ENCODE measurements around the gene EEF2KMT. TPM values are rescaled to one million over a fixed set of nuclear protein-coding genes. Genes with fewer than 3 reads are reported as not detected.

EEF2KMT gene
- total and polyA plus RNA-seq, 2 of the 13 experiments (the other 11 are each of a cell fraction or from before 2014, with no cell fraction given), result 10.7 to 26.9 TPM

GRCh38 chr16:5071681-5072333 is 25.8 kb downstream of the EEF2KMT start, which contains the start of gene ALG1 (continued):
- TF ChIP-seq ZNF224 (CRISPR knock-in tag; IDR thresholded peaks at IDR 0.05) (peak; percentile 90; the same call in 1 of the 2 replicates), CCAR2 (optimal IDR thresholded peaks at IDR 0.05; ENCODE audit: low read depth, low read length) (no peak), ZNF296 (CRISPR knock-in tag; conservative IDR thresholded peaks at IDR 0.05) (peak; percentile 52; the same call in 1 of the 2 replicates), ZNF317 (CRISPR knock-in tag; IDR thresholded peaks at IDR 0.05) (peak; percentile 82), ZNF772 (CRISPR knock-in tag; IDR thresholded peaks at IDR 0.05) (peak; percentile 96), SETDB1 (CRISPR knock-in tag; IDR thresholded peaks at IDR 0.05; ENCODE audit: borderline replicate concordance) (no peak), PLSCR1 (CRISPR knock-in tag; IDR thresholded peaks at IDR 0.05; ENCODE audit: borderline replicate concordance) (no peak), ZNF720 (CRISPR knock-in tag; IDR thresholded peaks at IDR 0.05) (peak; percentile 86; the same call in 1 of the 2 replicates), KMT2B (CRISPR knock-in tag; IDR thresholded peaks at IDR 0.05) (peak; percentile 92), NFIB (CRISPR knock-in tag; IDR thresholded peaks at IDR 0.05; ENCODE audit: borderline replicate concordance) (no peak), ATF2 (CRISPR knock-in tag; IDR thresholded peaks at IDR 0.05) (peak; percentile 75), ZNF292 (CRISPR knock-in tag; IDR thresholded peaks at IDR 0.05; ENCODE audit: borderline replicate concordance, low read depth) (peak; percentile 92), HNRNPK (IDR thresholded peaks at IDR 0.05; ENCODE audit: low read depth, low read length, poor library complexity, severe bottlenecking) (peak; percentile 53), PCBP1 (IDR thresholded peaks at IDR 0.05; ENCODE audit: borderline replicate concordance, low read depth, low read length) (0 out of 2 replicates have a peak, but pooled peaks have one; percentile 45), ZNF329 (CRISPR knock-in tag; IDR thresholded peaks at IDR 0.05; ENCODE audit: low read depth) (0 out of 2 replicates have a peak, but pooled peaks have one; percentile 81), GPN1 (CRISPR knock-in tag; IDR thresholded peaks at IDR 0.05; ENCODE audit: borderline replicate concordance) (peak; percentile 97), ZNF550 (CRISPR knock-in tag; IDR thresholded peaks at IDR 0.05; ENCODE audit: borderline replicate concordance) (peak; percentile 92; the same call in 1 of the 2 replicates), NAIF1 (CRISPR knock-in tag; IDR thresholded peaks at IDR 0.05; ENCODE audit: borderline replicate concordance) (no peak), CENPX (CRISPR knock-in tag; IDR thresholded peaks at IDR 0.05) (no peak), NR2C2 (CRISPR knock-in tag; IDR thresholded peaks at IDR 0.05; ENCODE audit: borderline replicate concordance) (peak; percentile 41; the same call in 1 of the 2 replicates), ARNT2 (CRISPR knock-in tag; IDR thresholded peaks at IDR 0.05; ENCODE audit: low read depth) (peak; percentile 80; the same call in 1 of the 2 replicates)
- TF ChIP-seq, protein P1, sequence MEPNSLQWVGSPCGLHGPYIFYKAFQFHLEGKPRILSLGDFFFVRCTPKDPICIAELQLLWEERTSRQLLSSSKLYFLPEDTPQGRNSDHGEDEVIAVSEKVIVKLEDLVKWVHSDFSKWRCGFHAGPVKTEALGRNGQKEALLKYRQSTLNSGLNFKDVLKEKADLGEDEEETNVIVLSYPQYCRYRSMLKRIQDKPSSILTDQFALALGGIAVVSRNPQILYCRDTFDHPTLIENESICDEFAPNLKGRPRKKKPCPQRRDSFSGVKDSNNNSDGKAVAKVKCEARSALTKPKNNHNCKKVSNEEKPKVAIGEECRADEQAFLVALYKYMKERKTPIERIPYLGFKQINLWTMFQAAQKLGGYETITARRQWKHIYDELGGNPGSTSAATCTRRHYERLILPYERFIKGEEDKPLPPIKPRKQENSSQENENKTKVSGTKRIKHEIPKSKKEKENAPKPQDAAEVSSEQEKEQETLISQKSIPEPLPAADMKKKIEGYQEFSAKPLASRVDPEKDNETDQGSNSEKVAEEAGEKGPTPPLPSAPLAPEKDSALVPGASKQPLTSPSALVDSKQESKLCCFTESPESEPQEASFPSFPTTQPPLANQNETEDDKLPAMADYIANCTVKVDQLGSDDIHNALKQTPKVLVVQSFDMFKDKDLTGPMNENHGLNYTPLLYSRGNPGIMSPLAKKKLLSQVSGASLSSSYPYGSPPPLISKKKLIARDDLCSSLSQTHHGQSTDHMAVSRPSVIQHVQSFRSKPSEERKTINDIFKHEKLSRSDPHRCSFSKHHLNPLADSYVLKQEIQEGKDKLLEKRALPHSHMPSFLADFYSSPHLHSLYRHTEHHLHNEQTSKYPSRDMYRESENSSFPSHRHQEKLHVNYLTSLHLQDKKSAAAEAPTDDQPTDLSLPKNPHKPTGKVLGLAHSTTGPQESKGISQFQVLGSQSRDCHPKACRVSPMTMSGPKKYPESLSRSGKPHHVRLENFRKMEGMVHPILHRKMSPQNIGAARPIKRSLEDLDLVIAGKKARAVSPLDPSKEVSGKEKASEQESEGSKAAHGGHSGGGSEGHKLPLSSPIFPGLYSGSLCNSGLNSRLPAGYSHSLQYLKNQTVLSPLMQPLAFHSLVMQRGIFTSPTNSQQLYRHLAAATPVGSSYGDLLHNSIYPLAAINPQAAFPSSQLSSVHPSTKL (CRISPR knock-in tag; IDR thresholded peaks at IDR 0.05), result peak; percentile 81
